ENCODE data around the gene GPR160. TPM values are rescaled to one million over a fixed set of nuclear protein-coding genes. Genes with fewer than 3 reads are reported as not detected.
A peak's percentile ranks its signal among the peaks of the same experiment; 100 is the strongest.

The GPR160 gene
- total and polyA plus RNA-seq, 7 experiments from 2014 or later = 6.1 to 44.3 (median 17.1) TPM

- ChIA-PET CTCF (interaction anchor here (0.6 to 2.7 kb wide), 8 partner anchors 15 to 157 kb away, joined by 3 to 10 read pairs (median 4); partner anchors contain the start of gene GPR160), POLR2A (interaction anchor here (0.9 to 6.2 kb wide), 7 partner anchors 11 to 159 kb away, joined by 3 to 37 read pairs (median 15); partner anchors contain the start of genes PHC3 and SEC62)
- intact Hi-C loops (cut with micrococcal nuclease) = no loop called here
- H3K27me3 ChIP-seq (ENCODE audit: control insufficient read depth in 2 of 2, insufficient read depth in 2 of 2, low read length in 2 of 2) = no peaks in the 10 kb centered on the region
- Mint-ChIP-seq H3K9me3 (peaks cover 0 to 6% (median 2%) of the 10 kb centered on the region in 11 donors), H3K4me1 (peaks cover 15 to 61% (median 33%) of the 10 kb centered on the region in 7 donors), H3K27me3 (peaks cover 0 to 10% (median 0%) of the 10 kb centered on the region in 5 donors), H3K27ac (peak overlapping the region in 2 of 9 donors; percentile 18 to 20), H3K4me3 (no peak overlapping the region), H3K36me3 (peaks cover 0 to 6% (median 0%) of the 10 kb centered on the region in 5 donors)
- DNase-seq (no peak), ATAC-seq (no peak)
- no peaks in the 10 kb centered on the region for H3K9me3 ChIP-seq (ENCODE audit: control insufficient read depth in 2 of 3, low read length in 3 of 3)
- no peak overlapping the region for H3K4me3 ChIP-seq (ENCODE audit: low read length)
- peaks cover 4 to 12% of the 10 kb centered on the region in 2 donors for H3K4me1 ChIP-seq (ENCODE audit: control insufficient read depth in 2 of 2, insufficient read depth in 2 of 2, low read length in 2 of 2)
- no peaks in the 10 kb centered on the region for H3K36me3 ChIP-seq (ENCODE audit: control insufficient read depth in 2 of 3, insufficient read depth in 3 of 3, low read length in 3 of 3)
- H3K27ac ChIP-seq (ENCODE audit: low read depth, low read length) = no peak overlapping the region
These were observed 15.5 kb upstream of the GPR160 start for GRCh38 chr3:170022336-170022735.

DNA sequence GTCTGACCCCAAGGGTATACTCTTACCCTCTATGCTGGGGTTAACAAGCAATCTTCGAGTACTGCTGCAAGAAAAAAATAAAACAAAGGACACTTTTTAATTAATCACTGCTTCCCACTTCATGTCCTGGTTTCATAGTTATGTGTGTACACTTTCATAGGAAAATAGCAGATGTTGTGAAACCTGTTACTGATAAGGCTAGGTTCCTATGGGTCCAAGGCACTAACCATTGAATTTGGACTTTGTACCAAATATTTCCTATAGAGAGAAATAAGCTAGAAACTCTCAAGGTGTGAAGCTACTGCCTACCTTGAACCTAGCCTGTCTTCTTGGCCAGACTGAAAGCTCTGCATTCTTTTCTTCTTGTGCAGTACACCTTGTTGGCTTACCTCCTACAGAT, 14.6 kb upstream of the GPR160 start:
- no peak overlapping the region for H3K4me3 Mint-ChIP-seq
- H3K36me3 Mint-ChIP-seq = peaks cover 0 to 11% (median 0%) of the 10 kb centered on the region in 5 donors
- peaks cover 0 to 8% (median 0%) of the 10 kb centered on the region in 5 donors for H3K27me3 Mint-ChIP-seq
- peaks cover 23 to 67% (median 41%) of the 10 kb centered on the region in 7 donors for H3K4me1 Mint-ChIP-seq
- ATAC-seq (no peak), DNase-seq (no peak)
- ChIA-PET CTCF (no interaction called here), POLR2A (interaction anchor here (6.2 kb wide), 1 partner anchor 10 kb away, joined by 37 read pairs; no protein-coding TSS in a partner anchor)
- Histone ChIP-seq H3K4me3 (ENCODE audit: low read length) (no peak overlapping the region), H3K27ac (ENCODE audit: low read depth, low read length) (no peak overlapping the region), H3K27me3 (ENCODE audit: control insufficient read depth in 2 of 2, insufficient read depth in 2 of 2, low read length in 2 of 2) (no peaks in the 10 kb centered on the region), H3K9me3 (ENCODE audit: control insufficient read depth in 2 of 3, low read length in 3 of 3) (no peaks in the 10 kb centered on the region), H3K4me1 (ENCODE audit: control insufficient read depth in 2 of 2, insufficient read depth in 2 of 2, low read length in 2 of 2) (peaks cover 4 to 20% of the 10 kb centered on the region in 2 donors), H3K36me3 (ENCODE audit: control insufficient read depth in 2 of 3, insufficient read depth in 3 of 3, low read length in 3 of 3) (no peaks in the 10 kb centered on the region)
- no peak overlapping the region for H3K27ac Mint-ChIP-seq
- peaks cover 0 to 8% (median 4%) of the 10 kb centered on the region in 11 donors for H3K9me3 Mint-ChIP-seq
- intact Hi-C loops (cut with micrococcal nuclease) = no loop called here

GRCh38 chr3:170024581-170024980, 13.2 kb upstream of the GPR160 start:
- peaks cover 4 to 21% of the 10 kb centered on the region in 2 donors for H3K4me1 ChIP-seq (ENCODE audit: control insufficient read depth in 2 of 2, insufficient read depth in 2 of 2, low read length in 2 of 2)
- Mint-ChIP-seq H3K9me3 (peaks cover 0 to 10% (median 5%) of the 10 kb centered on the region in 11 donors), H3K4me1 (peaks cover 23 to 69% (median 44%) of the 10 kb centered on the region in 7 donors), H3K36me3 (peaks cover 0 to 11% (median 5%) of the 10 kb centered on the region in 5 donors), H3K4me3 (no peak overlapping the region), H3K27ac (peak overlapping the region in 1 of 9 donors; percentile 58), H3K27me3 (peaks cover 0 to 5% (median 0%) of the 10 kb centered on the region in 5 donors)
- H3K9me3 ChIP-seq (ENCODE audit: control insufficient read depth in 2 of 3, low read length in 3 of 3) = no peaks in the 10 kb centered on the region
- no peak for DNase-seq
- no peaks in the 10 kb centered on the region for H3K27me3 ChIP-seq (ENCODE audit: control insufficient read depth in 2 of 2, insufficient read depth in 2 of 2, low read length in 2 of 2)
- no peak for ATAC-seq
- CTCF ChIA-PET = interaction anchor here (1.0 kb wide), 1 partner anchor 17 kb away, joined by 7 read pairs; no protein-coding TSS in a partner anchor
- POLR2A ChIA-PET = interaction anchor here (1.0 to 6.2 kb wide), 3 partner anchors 8 to 59 kb away, joined by 3 to 37 read pairs (median 3); no protein-coding TSS in a partner anchor
- intact Hi-C loops (cut with micrococcal nuclease) = no loop called here
- no peak overlapping the region for H3K27ac ChIP-seq (ENCODE audit: low read depth, low read length)
- H3K4me3 ChIP-seq (ENCODE audit: low read length) = no peak overlapping the region
- H3K36me3 ChIP-seq (ENCODE audit: control insufficient read depth in 2 of 3, insufficient read depth in 3 of 3, low read length in 3 of 3) = no peaks in the 10 kb centered on the region

DNA sequence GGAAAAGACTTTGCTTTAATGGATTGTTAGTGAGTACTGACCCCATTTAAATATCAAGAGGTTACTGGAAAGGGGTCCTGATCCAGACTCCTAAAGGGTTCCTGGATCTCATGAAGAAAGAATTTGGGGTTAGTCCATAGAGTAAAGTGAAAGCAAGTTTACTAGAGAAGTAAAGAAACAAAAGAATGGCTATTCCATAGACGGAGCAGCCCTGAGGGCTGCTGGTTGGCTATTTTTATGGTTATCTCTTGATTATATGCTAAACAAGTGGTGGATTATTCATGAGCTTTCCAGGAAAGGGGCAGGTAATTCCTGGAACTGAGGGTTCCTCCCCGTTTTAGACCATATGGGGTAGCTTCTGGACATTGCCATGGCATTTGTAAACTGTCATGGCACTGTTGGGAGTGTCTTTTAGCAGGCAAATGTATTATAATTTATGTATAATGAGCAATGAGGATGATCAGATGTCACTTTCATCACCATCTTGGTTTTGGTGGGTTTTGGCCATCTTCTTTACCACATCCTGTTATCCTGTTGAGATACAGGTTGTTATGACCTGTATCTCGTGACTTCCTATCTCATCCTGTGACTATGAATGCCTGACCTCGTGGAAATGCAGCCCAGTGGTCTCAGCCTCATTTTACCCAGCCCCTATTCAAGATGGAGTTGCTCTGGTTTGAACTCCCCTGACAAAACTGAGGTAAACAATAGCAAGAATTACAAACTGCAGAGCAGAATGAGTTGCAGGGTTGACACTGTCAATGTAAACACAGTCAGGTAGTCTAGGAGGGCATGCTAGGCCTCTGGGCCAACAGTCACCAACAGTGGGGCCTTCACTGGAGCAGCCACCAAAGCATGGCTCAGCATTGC, 10.3 kb upstream of the GPR160 start:
- Histone ChIP-seq H3K27ac (ENCODE audit: low read depth, low read length) (no peak overlapping the region), H3K4me1 (ENCODE audit: control insufficient read depth in 2 of 2, insufficient read depth in 2 of 2, low read length in 2 of 2) (peaks cover 4 to 19% of the 10 kb centered on the region in 2 donors), H3K36me3 (ENCODE audit: control insufficient read depth in 2 of 3, insufficient read depth in 3 of 3, low read length in 3 of 3) (no peaks in the 10 kb centered on the region), H3K9me3 (ENCODE audit: control insufficient read depth in 2 of 3, low read length in 3 of 3) (no peaks in the 10 kb centered on the region), H3K27me3 (ENCODE audit: control insufficient read depth in 2 of 2, insufficient read depth in 2 of 2, low read length in 2 of 2) (no peaks in the 10 kb centered on the region), H3K4me3 (ENCODE audit: low read length) (no peak overlapping the region)
- CTCF ChIA-PET = interaction anchor here (1.7 kb wide), 1 partner anchor 60 kb away, joined by 5 read pairs; no protein-coding TSS in a partner anchor
- intact Hi-C loops (cut with micrococcal nuclease) = loop anchor here in 1 of 2 donors (1.0 kb wide), 1 partner anchor 10 kb away; the partner anchor contains the start of gene GPR160
- Mint-ChIP-seq H3K9me3 (peaks cover 0 to 10% (median 5%) of the 10 kb centered on the region in 11 donors), H3K27ac (peak overlapping the region; percentile 47 to 95 (median 89)), H3K36me3 (peaks cover 0 to 11% (median 5%) of the 10 kb centered on the region in 5 donors), H3K27me3 (peaks cover 0 to 5% (median 0%) of the 10 kb centered on the region in 5 donors), H3K4me1 (peaks cover 15 to 69% (median 45%) of the 10 kb centered on the region in 7 donors), H3K4me3 (peak overlapping the region; percentile 1 to 75 (median 64))
- peak in 7 of 9 donors; percentile 17 to 64 (median 50) for DNase-seq
- no peak for ATAC-seq
- POLR2A ChIA-PET = interaction anchor here (0.9 kb wide), 1 partner anchor 21 kb away, joined by 3 read pairs; no protein-coding TSS in a partner anchor

DNA sequence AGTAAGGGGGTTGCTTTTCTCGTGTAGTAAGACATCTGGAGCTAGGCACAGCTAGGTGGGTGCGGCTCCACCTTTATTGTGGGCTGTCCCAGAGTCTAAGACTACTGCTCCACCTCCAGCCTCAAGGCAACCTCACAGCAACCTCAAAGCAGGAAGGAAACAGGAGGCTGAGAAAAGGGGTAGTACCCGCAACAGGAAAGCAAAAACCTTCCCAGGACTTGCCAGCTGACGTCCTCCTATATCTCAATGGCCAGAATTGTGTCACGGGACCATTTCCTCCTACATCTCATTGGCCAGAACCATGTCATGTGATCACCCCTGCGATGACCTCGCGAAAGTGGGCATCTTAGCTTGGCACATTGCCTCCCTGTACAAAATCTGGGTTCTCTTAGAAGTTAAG, 4.3 kb upstream of the GPR160 start:
- H3K9me3 Mint-ChIP-seq = peaks cover 0 to 6% (median 3%) of the 10 kb centered on the region in 11 donors
- peak overlapping the region; percentile 31 to 96 (median 84) for H3K27ac Mint-ChIP-seq
- Histone ChIP-seq H3K36me3 (ENCODE audit: control insufficient read depth in 2 of 3, insufficient read depth in 3 of 3, low read length in 3 of 3) (no peaks in the 10 kb centered on the region), H3K4me3 (ENCODE audit: low read length) (peak overlapping the region; percentile 32), H3K27me3 (ENCODE audit: control insufficient read depth in 2 of 2, insufficient read depth in 2 of 2, low read length in 2 of 2) (no peaks in the 10 kb centered on the region), H3K4me1 (ENCODE audit: control insufficient read depth in 2 of 2, insufficient read depth in 2 of 2, low read length in 2 of 2) (peaks cover 15 to 24% of the 10 kb centered on the region in 2 donors), H3K27ac (ENCODE audit: low read depth, low read length) (peak overlapping the region; percentile 12), H3K9me3 (ENCODE audit: control insufficient read depth in 2 of 3, low read length in 3 of 3) (no peaks in the 10 kb centered on the region)
- peaks cover 0 to 4% (median 0%) of the 10 kb centered on the region in 5 donors for H3K36me3 Mint-ChIP-seq
- ChIA-PET POLR2A (interaction anchor here (0.7 to 6.5 kb wide), 16 partner anchors 8 to 269 kb away, joined by 3 to 62 read pairs (median 4); partner anchors contain the start of genes MYNN, SEC62 and TERC), CTCF (interaction anchor here (0.6 to 2.4 kb wide), 9 partner anchors 13 to 270 kb away, joined by 3 to 9 read pairs (median 5); partner anchors contain the start of gene SEC62)
- ATAC-seq (peak; percentile 82), DNase-seq (peak in 8 of 9 donors; percentile 17 to 84 (median 82))
- intact Hi-C loops (cut with micrococcal nuclease) = loop anchor here (1.0 to 10.0 kb wide), 10 partner anchors 12 to 871 kb away; partner anchors contain the start of genes SEC62 (in 2 of the 2), TERC (in 2 of the 2), EIF5A2 (in 1 of the 2) and PHC3 (in 1 of the 2)
- H3K27me3 Mint-ChIP-seq = no peaks in the 10 kb centered on the region
- H3K4me1 Mint-ChIP-seq = peaks cover 29 to 79% (median 59%) of the 10 kb centered on the region in 7 donors
- peak overlapping the region; percentile 4 to 83 (median 72) for H3K4me3 Mint-ChIP-seq
